ENCODE results near the gene SLC2A8.

SLC2A8 gene

DNA sequence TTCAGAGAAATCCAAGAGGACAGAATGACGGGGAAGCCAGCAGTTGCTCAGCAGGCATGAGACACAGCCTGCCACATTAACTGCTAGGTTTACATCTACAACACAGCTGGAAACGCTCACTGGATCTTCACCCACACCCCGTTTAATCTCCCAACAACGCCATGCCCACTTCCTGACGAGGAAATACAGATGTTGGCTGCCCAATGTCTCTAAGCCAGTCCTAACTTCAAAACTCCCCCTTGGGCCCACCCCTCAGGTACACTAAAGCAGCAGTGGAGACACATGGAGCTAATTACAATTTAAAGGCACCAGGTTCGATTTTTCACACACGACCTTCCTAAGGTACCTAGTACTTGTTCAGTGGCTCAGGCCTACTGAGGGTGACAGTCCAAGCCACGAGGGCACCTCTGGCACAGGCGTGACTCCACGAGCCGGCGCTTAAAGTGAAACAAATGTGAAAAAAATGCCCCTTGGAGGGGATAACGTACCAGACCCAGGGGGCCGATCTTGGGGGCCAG is 53.3 kb downstream of the SLC2A8 start:
- Mint-ChIP-seq H3K36me3 (ENCODE audit: low read depth) (peaks cover 54% of the 10 kb centered on the region), H3K27ac (peak overlapping the region; percentile 93 to 98 (median 93)), H3K4me1 (peaks cover 33% of the 10 kb centered on the region), H3K9me3 (no peaks in the 10 kb centered on the region), H3K27me3 (ENCODE audit: low read depth) (no peaks in the 10 kb centered on the region), H3K4me3 (peak overlapping the region; percentile 94 to 98 (median 98))
- no peak for TF ChIP-seq CTCF (IDR thresholded peaks at IDR 0.05; ENCODE audit: unreplicated experiment in 3 of 3)

DNA sequence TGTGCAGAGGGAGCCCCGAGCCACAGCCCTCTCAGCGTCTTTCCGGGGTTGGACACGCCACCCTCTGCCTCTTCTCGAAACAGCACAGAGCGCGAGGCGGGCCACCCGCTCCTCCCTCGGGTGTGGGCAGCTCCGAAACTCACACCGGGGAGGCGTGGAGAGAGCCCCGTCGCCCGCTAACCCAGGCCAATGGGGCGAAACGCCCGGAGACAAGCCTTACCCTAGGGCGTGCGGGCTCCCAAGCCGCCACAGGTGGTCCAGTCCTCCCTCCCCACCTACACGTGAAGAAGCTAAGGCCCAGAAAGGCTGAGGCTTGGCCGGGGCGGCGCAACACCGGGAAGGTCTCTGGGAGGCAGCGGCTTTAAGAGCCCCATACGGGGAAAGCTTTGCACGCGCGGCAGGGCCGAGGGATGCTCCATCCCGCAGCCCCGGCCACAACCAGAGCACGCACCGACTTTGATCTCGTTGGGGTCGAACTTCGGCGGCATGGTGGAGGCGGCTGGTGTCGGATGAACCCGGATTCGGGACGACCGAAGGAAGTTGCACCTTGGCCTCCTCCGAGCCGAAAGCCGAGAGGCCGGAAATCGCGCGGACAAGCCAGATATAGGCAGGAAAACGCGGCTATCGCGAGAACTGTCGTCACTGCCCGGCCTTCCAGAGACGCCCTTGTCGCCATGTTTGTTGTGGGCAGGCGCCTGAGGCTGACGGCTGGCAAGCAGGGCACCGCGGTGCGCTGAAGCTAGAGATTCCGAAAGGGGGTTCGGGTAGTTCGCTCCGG is 54.0 kb downstream of the SLC2A8 start, which contains the start of the genes LRSAM1 and RPL12:
TSS of gene LRSAM1 (plus strand) at position 681 of the 778 bp plus-strand sequence. CDS start 3,018 bp downstream, outside the sequence.
TSS of gene RPL12 (minus strand) at position 577 of the 778 bp plus-strand sequence. CDS start at position 488, 89 bp downstream.
- Mint-ChIP-seq H3K4me3 (peak within 1 kb of the TSS; percentile 94 to 98 (median 98)), H3K4me1 (peaks cover 33% of the 10 kb centered on the region), H3K9me3 (no peaks in the 10 kb centered on the region), H3K27me3 (ENCODE audit: low read depth) (no peaks in the 10 kb centered on the region), H3K36me3 (ENCODE audit: low read depth) (peaks cover 54% of the 10 kb centered on the region), H3K27ac (peak within 1 kb of the TSS; percentile 93 to 98 (median 93))
- TF ChIP-seq CTCF (IDR thresholded peaks at IDR 0.05; ENCODE audit: unreplicated experiment in 3 of 3), result no peak

GRCh38 chr9:127451608-127451857 is 54.6 kb downstream of the SLC2A8 start:
- H3K27me3 Mint-ChIP-seq (ENCODE audit: low read depth), result no peaks in the 10 kb centered on the region
- peaks cover 33% of the 10 kb centered on the region for H3K4me1 Mint-ChIP-seq
- peak overlapping the region; percentile 93 to 98 (median 93) for H3K27ac Mint-ChIP-seq
- H3K9me3 Mint-ChIP-seq, result no peaks in the 10 kb centered on the region
- TF ChIP-seq CTCF (IDR thresholded peaks at IDR 0.05; ENCODE audit: unreplicated experiment in 3 of 3), result no peak
- H3K4me3 Mint-ChIP-seq, result peak overlapping the region; percentile 94 to 98 (median 98)
- H3K36me3 Mint-ChIP-seq (ENCODE audit: low read depth), result peaks cover 48% of the 10 kb centered on the region

GRCh38 chr9:127451858-127452656 is 55.1 kb downstream of the SLC2A8 start:
- Mint-ChIP-seq H3K4me3 (peak overlapping the region; percentile 94 to 98 (median 98)), H3K27me3 (ENCODE audit: low read depth) (no peaks in the 10 kb centered on the region), H3K4me1 (peaks cover 33% of the 10 kb centered on the region), H3K9me3 (no peaks in the 10 kb centered on the region), H3K27ac (peak overlapping the region; percentile 93 to 98 (median 93)), H3K36me3 (ENCODE audit: low read depth) (peaks cover 46% of the 10 kb centered on the region)
- no peak for TF ChIP-seq CTCF (IDR thresholded peaks at IDR 0.05; ENCODE audit: unreplicated experiment in 3 of 3)

DNA sequence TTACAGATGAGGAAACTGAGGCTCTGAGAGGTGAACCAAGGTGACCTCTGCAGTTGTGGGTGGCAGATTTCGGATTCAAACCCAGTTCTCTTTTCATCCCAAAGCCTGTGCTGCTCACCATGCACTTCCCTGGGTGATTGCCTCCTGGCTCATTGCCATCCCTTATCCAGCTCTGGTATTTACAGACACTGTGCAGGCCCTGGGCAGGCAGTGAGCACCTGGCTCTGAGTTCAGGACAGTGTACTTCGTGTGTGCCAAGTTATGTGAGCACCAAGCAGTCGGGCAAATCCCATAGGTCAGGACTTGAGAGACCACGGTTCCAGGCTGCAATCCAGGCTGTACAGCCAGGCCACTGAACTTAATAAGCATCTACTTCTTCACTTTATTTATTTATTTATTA is 55.7 kb downstream of the SLC2A8 start:
- Mint-ChIP-seq H3K4me3 (peak overlapping the region; percentile 94 to 98 (median 98)), H3K27me3 (ENCODE audit: low read depth) (no peaks in the 10 kb centered on the region), H3K9me3 (no peaks in the 10 kb centered on the region), H3K27ac (peak overlapping the region; percentile 86 to 93 (median 93)), H3K4me1 (peaks cover 33% of the 10 kb centered on the region), H3K36me3 (ENCODE audit: low read depth) (peaks cover 46% of the 10 kb centered on the region)
- TF ChIP-seq CTCF (IDR thresholded peaks at IDR 0.05; ENCODE audit: unreplicated experiment in 3 of 3), result no peak
